Thyroid gland (tissue), 4 donors: Measurements from ENCODE around the gene B3GNT7. TPM values are rescaled to one million over a fixed set of nuclear protein-coding genes. Genes with fewer than 3 reads are reported as not detected.

Experiments used
- DNase-seq, 2 donors: peaks; one replicate each; pipeline ENCODE4 v3.0.0-alpha.2; 2019
- H3K27ac ChIP-seq, 3 donors: fragments of 200-600 bp; sonication (generic); 1 replicate in 2 of 3; 2 replicates in 1 of 3; pipeline ENCODE4 v1.5.1; 2016 to 2019; ENCODE audit warnings: mild to moderate bottlenecking in 1 of 3, moderate library complexity in 1 of 3
- H3K27me3 ChIP-seq: fragments of 200-600 bp; sonication (generic); one replicate; pipeline ENCODE4 v1.5.1; 2019
- H3K36me3 ChIP-seq, 2 donors: fragments of 200-600 bp; sonication (generic); one replicate each; pipeline ENCODE4 v1.5.1; 2016 to 2019
- H3K4me1 ChIP-seq, 2 donors: fragments of 200-600 bp; sonication (generic); one replicate each; pipeline ENCODE4 v1.5.1; 2017 to 2019
- H3K4me3 ChIP-seq, 3 donors: fragments of 200-600 bp; sonication (generic); replicated peaks in 1 of 3; 1 replicate in 2 of 3; 2 replicates in 1 of 3; pipeline ENCODE4 v1.5.1; 2016; ENCODE audit warnings: mild to moderate bottlenecking in 1 of 3
- H3K9me3 ChIP-seq: fragments of 200-600 bp; sonication (generic); one replicate; pipeline ENCODE4 v1.5.1; 2017
- CTCF ChIP-seq, 6 experiments: fragments of 200-600 bp in 3 of 6; fragments of 450-650 bp in 3 of 6; sonication (generic) in 3 of 6; IDR thresholded peaks; one replicate each; pipeline ENCODE4 v1.5.1; 2016 to 2019; ENCODE audit warnings: antibody characterized with exemption in 6 of 6, mild to moderate bottlenecking in 2 of 6, inconsistent platforms in 1 of 6, moderate library complexity in 1 of 6
- POLR2A ChIP-seq, 2 donors: fragments of 450-650 bp; IDR thresholded peaks; one replicate each; pipeline ENCODE4 v1.6.1; 2017; ENCODE audit warnings: antibody characterized with exemption in 2 of 2, mild to moderate bottlenecking in 2 of 2, moderate library complexity in 1 of 2
- WGBS, 2 donors: methylation state at CpG; one replicate each; pipeline ENCODE4 v1.1.5; 2017; 5-methylcytosine and 5-hydroxymethylcytosine counted together
- intact Hi-C: fragments of 100-400 bp; cut with DNase I; formaldehyde crosslinking; loops from one replicate; pipeline ENCODE4 v1.15.1; 2023
- total RNA-seq, 4 donors: library from RNA; depleted of rRNA; stranded (reverse); fragments of >200 nt; gene quantifications; one replicate each; pipeline ENCODE4 v1.2.3, GENCODE V29; 2016

The B3GNT7 gene
- total RNA-seq, 4 donors from 2014 or later: 6.5 to 19.2 (median 7.8) TPM

GRCh38 chr2:231364961-231365810 lies 30.3 kb upstream of the B3GNT7 start:
- H3K36me3 ChIP-seq: peaks cover 0 to 4% of the 10 kb centered on the region in 2 donors
- no peak for TF ChIP-seq CTCF (IDR thresholded peaks at IDR 0.05)
- no peak for TF ChIP-seq POLR2A (IDR thresholded peaks at IDR 0.05)
- no peak overlapping the region for H3K27ac ChIP-seq
- H3K4me1 ChIP-seq: no peaks in the 10 kb centered on the region
- intact Hi-C loops: no loop called here
- no peaks in the 10 kb centered on the region for H3K27me3 ChIP-seq
- H3K4me3 ChIP-seq: no peak overlapping the region
- 79 to 83% methylated on average over 22 of the region's 22 CpGs for WGBS, 2 donors
- DNase-seq: peak; percentile 12 to 14
- no peaks in the 10 kb centered on the region for H3K9me3 ChIP-seq

- Histone ChIP-seq H3K4me3 (no peak overlapping the region), H3K27ac (no peak overlapping the region), H3K4me1 (no peaks in the 10 kb centered on the region), H3K36me3 (no peaks in the 10 kb centered on the region), H3K9me3 (no peaks in the 10 kb centered on the region), H3K27me3 (no peaks in the 10 kb centered on the region)
- 98% methylated on average over 8 of the region's 8 CpGs for WGBS, 2 donors
- DNase-seq: no peak
- intact Hi-C loops: no loop called here
- TF ChIP-seq CTCF (IDR thresholded peaks at IDR 0.05) (no peak), POLR2A (IDR thresholded peaks at IDR 0.05) (no peak)
Measured at GRCh38 chr2:231367178-231367577, 28.3 kb upstream of the B3GNT7 start.

GRCh38 chr2:231369580-231370428 lies 25.7 kb upstream of the B3GNT7 start:
- H3K36me3 ChIP-seq: no peaks in the 10 kb centered on the region
- H3K9me3 ChIP-seq: no peaks in the 10 kb centered on the region
- no peaks in the 10 kb centered on the region for H3K27me3 ChIP-seq
- H3K4me1 ChIP-seq: no peaks in the 10 kb centered on the region
- no peak for TF ChIP-seq POLR2A (IDR thresholded peaks at IDR 0.05)
- no peak for TF ChIP-seq CTCF (IDR thresholded peaks at IDR 0.05)
- no peak overlapping the region for H3K4me3 ChIP-seq
- DNase-seq: peak in 1 of 2 donors; percentile 24
- 85 to 86% methylated on average over 16 to 23 of the region's 23 CpGs for WGBS, 2 donors
- intact Hi-C loops: no loop called here
- H3K27ac ChIP-seq: no peak overlapping the region

- no peak for DNase-seq
- no peak overlapping the region for H3K4me3 ChIP-seq
- intact Hi-C loops: no loop called here
- TF ChIP-seq POLR2A (IDR thresholded peaks at IDR 0.05) (no peak), CTCF (IDR thresholded peaks at IDR 0.05) (no peak)
- no peaks in the 10 kb centered on the region for H3K27me3 ChIP-seq
- H3K36me3 ChIP-seq: no peaks in the 10 kb centered on the region
- 82 to 96% methylated on average over 4 to 6 of the region's 6 CpGs for WGBS, 2 donors
- H3K9me3 ChIP-seq: no peaks in the 10 kb centered on the region
- no peak overlapping the region for H3K27ac ChIP-seq
- no peaks in the 10 kb centered on the region for H3K4me1 ChIP-seq
Measured at GRCh38 chr2:231370429-231370748, 25.1 kb upstream of the B3GNT7 start.
